NCI-H460 (cell line): Measurements from ENCODE around the gene MARCHF5. TPM values are rescaled to one million over a fixed set of nuclear protein-coding genes. Genes with fewer than 3 reads are reported as not detected.
"Not testable (repeated sequence)": the region's sequence is repeated elsewhere in the genome, so short reads cannot be mapped to it uniquely, and the experiment has no call there.

Source experiments
- DNase-seq: peaks from one replicate; pipeline ENCODE4 v3.0.0-alpha.2; 2016; ENCODE audit warnings: low read depth; ENCODE audit errors: extremely low read depth
- total RNA-seq: library from RNA; depleted of rRNA; stranded (reverse); fragments of >200 nt; shearing (Covaris generic); gene quantifications from 2 replicates; pipeline ENCODE4 v1.2.3, GENCODE V29; 2014

MARCHF5 gene
- total RNA-seq, 1 experiment from 2014 or later: 8.5 TPM

DNA sequence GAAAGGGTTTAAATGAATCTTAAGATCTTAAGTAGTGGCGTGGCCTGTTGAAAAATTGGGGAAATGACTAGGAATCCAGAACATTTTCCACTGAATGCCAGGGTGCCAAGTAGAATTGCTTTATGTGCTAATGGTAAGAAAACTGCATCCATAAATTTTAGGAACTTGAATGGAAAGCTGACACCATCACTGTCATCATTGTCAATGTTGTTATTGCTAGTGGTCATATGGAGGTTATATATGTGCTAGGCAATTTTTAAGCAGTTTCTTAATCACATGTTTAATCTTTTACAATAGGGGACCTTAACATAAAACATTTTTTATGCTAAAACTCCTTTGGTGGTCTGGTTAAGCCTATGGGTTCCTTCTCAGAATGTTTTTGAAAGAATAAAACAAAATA lies 13.1 kb downstream of the MARCHF5 start:
- DNase-seq: no peak

DNA sequence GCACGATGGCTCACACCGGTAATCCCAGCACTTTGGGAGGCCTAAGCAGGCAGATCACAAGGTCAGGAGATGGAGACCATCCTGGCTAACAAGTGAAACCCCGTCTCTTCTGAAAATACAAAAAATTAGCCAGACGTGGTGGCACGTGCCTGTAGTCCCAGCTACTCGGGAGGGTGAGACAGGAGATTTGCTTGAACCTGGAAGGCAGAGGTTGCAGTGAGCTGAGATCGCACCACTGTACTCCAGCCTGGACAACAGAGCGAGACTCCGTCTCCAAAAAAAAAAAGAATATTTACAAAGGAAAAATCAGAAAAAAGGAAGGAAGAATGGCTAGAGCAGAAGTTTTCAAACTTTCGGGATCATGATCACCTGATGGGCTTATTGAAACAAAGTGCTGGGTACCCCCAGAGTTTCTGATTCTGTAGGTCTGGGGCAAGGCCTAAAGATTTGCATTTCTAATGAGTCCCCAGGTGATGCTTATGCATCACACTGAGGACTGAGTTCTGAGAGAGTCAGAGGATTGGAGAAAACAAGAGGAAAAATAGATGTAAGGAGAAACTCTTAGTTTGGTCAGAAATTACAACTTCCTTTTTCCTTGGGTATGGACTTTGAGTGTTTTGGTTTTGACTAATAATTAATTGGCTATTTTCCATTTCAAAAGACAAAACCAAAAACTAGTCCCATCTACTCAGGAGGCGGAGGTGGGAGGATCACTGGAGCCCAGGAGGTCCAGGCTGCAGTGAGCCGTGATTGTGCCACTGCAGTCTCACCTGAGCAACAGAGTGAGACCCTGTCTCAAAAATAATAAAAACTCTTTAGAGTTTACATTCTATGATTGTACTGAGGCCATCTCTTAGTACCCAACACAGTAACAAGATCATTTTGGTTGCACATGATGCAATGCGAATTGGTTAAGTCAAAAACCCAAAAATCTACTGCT lies 14.4 kb downstream of the MARCHF5 start:
- DNase-seq: no peak

DNA sequence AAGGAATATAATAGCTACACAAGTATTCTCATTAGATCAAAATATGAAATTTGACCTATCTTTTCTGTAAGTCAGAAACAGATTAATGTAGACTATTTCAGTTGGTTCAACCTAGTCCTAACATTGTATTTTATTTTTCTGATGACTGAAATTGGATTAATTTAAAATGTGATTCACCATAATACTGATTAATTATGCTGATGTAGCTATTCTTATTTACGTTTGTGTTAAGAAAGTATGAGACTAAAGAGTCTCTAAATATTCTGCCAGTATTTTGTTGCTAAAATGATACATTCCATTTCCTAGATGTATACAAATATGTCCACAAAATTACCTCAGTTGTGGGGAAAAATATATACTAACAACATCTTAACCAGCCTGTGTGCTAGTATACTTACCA lies 18.3 kb downstream of the MARCHF5 start:
- no peak for DNase-seq

DNA sequence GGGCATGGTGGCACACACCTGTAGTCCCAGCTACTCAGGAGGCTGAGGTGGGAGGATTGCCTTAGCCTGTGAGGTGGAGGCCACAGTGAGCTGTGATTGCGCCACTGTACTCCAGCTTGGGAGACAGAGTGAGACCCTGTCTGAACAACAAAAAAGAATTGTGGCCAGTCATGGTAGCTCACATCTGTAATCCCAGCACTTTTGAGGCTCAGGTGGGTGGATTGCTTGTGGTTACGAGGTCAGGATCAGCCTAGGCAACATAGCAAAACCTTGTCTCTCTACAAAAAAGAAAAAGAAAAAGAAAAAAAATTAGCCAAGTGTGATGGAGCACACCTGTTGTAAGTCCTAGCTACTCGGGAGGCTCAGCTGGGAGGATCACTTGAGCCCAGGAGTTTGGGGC lies 22.8 kb downstream of the MARCHF5 start:
- no peak for DNase-seq

DNA sequence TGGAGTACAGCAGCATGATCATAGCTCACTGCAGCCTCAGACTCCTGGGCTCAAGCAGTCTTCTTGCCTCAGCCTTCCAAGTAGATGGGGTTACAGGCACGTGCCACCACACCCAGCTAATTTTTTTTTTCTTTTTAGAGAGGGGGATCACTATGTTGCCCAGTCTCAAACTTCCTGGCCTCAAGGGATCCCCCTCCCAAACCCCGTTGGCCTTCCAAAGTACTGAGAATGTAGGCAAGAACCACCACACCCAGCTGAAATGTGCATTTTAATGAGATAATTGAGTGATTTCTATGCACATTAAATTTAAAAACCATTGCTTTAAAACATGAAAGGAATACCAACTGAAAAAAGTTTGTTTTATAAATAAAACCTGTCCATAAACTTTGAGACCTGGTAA lies 25.6 kb downstream of the MARCHF5 start:
- DNase-seq: no peak

DNA sequence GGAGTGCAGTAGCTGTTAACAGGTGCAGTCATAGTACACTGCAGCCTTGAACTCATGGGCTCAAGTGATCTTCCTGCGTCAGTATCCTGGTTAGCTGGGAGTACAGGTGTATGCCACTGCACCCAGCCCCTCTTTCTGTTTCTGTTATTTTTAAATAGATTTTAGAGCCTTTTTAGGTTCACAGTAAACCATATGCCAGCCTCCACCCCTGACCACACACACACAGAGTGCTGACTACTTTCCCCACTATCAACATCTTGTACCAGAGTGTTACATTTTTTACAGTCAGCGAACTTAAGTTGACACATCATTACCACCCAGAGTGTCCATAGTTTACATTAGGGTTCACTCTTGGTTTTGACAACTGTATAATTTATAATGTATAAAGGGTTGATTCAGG lies 32.1 kb downstream of the MARCHF5 start:
- no peak for DNase-seq

DNA sequence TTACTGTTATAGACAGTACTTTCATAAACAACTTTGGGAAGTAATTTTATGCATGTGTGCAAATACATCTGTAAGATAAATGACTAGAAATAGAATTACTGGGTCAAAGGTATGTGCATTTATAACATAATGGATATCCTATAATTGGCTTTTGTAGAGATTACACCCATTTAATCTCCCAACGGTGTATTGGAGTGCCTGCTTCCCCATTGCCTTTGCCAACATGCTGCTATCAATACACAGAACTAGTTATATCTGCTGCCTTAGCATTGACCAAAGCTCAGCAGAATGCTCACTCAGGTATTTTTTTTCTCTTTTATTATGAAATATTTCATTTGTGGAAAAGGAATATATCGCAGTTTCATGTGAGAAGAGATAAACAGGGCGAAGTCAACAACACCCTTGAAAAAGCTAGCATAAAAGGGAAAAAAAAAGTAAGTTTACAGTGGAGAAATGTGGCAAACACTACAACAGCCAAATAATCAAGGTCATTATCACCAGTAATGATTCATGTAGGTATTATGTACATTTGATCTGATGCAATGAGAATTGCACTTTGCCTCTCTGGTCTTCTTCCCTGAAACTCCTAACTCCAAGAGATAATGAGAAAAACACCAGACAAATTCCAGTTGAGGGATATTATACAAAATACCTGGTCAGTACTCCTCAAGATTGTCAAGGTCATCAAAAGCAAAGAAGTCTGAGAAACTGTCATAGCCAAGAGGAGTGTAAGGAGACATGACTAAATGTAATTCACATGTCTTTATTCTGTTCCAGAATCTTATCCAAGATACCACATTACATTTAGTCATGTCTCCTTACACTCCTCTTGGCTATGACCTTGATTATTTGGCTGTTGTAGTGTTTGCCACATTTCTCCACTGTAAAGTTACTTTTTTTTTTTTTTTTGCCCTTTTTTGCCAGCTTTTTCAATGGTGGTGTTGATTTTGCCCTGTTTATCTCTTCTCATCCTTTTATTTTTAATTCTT lies 36.8 kb downstream of the MARCHF5 start:
- peak; percentile 7 for DNase-seq

DNA sequence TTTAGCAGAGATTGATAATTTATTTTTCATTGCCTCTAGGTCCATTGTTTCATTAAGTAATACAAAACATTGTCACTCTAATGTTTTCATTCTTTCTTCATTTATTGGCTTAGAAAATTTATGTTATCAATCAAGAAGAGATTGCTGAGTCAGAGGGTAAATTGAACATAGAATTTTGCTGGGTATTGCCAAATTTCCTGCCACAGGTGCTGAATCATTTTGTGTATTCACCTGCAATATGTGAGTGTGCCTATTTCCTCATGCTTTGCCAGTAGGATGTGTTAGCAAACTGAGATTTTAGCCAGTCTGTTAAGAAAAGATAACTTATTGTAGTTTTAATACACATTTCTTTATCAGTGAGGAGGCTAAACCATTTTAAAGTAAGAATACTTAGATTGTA lies 38.0 kb downstream of the MARCHF5 start:
- peak; percentile 6 for DNase-seq

DNA sequence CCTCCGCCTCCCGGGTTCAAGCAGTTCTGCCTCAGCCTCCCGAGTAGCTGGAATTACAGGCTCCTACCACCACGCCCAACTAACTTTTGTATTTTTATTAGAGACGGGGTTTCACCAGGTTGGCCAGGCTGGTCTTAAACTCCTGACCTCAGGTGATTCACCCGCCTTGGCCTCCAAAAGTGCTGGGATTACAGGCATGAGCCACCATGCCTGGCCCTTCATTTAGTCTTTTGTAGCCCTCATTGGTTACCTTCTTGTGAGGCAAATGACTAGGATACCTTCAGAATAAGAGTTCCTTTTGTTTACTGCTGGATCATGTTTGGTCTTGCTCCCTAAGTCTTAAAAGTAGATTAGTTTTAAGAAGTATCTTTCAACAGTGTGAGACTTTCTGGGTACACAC lies 39.0 kb downstream of the MARCHF5 start:
- DNase-seq: not testable (repeated sequence)

DNA sequence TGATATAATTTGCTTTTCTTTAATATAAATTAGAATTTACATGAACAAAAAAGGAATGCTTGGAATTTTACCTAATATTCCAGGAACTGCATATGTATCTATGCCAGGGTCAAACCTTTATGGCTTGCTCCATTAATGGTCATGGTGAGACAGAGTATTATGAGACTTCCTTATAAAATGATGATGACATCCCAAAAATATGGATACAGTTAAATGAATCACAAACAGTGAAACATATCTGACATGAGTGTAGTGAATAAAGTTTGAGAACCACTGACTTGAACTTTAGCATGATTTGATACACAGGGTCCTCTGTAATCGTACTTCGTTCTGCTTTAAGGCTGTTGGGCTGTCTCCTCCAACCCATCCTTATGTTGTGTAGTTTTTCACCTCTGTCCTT lies 51.8 kb downstream of the MARCHF5 start:
- DNase-seq: no peak

DNA sequence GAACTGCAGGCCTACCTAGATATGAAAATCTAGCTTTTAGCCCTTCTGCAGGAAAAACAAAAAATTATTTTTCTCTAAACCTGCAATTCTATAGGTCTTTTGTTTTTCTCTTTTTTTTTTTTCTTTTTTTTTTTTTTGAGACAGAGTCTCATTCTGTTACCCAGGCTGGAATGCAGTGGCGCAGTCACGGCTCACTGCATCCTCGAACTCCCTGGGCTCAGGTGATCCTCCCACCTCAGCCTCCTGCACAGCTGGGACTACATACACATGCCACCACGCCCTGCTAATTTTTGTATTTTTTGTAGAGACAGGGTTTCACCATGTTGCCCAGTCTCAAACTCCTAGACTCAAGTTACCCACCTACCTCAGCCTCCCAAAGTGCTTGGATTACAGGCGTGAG lies 54.6 kb downstream of the MARCHF5 start:
- not testable (repeated sequence) for DNase-seq

DNA sequence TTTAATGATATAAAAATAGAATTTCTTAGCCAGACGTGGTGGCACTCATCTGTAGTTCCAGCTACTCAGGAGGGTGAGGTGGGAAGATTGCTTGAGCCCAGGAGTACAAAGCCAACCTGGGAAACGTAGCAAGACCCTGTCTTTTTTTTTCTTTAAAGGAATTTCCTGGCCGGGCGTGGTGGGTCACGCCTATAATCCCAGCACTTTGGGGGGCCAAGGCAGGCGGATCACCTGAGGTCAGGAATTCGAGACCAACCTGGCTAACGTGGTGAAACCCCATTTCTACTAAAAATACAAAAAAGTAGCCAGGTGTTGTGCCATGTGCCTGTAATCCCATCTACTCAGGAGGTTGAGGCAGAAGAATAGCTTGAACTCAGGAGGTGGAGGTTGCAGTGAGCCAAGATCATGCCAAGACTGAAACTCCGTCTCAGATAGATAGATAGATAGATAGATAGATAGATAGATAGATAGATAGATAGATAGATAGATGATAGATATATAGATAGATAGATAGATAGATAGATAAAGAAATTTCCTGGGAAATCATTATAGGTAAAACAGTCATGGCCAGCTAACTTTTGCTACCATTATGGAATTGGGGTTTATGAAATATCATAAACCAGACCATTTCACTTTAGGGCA lies 56.2 kb downstream of the MARCHF5 start:
- not testable (repeated sequence) for DNase-seq

DNA sequence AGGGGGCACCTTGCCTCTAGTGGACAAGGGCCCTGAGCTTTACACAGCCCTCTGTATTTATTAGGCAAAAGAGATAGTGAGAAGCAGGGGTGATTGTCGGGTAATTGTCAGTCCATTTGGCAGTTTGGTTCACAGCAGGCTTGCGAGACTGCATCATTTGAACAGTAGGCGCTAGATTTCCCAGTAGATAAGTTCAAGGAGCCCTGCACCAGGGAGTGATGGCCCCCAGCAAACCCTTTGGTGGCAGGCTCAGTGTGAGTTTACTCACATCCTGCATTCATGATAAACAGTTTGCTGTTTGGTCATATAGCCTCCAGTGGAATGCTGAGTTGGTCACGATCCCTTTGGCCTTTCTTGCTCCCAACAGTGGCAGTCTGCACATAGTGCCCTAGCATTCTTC lies 59.4 kb downstream of the MARCHF5 start:
- DNase-seq: no peak

DNA sequence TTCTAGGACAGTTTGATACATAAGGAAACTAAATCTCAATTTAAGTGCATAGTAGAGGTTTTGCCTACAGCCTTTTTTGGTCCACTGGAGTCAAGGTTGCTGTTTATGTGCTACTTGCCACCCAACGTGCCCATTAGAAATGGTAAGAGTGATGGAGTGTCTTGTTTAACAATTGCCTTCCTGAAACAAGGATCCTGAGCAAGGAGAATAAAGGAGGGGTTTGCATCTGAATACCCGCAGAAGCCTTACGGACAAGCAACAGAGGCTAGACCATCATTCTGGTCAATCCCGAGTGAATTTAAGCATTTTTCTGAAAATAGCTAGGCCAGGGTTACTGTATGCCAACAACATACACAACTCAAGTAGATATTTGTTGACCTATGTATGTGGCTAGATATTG lies 63.6 kb downstream of the MARCHF5 start:
- no peak for DNase-seq

DNA sequence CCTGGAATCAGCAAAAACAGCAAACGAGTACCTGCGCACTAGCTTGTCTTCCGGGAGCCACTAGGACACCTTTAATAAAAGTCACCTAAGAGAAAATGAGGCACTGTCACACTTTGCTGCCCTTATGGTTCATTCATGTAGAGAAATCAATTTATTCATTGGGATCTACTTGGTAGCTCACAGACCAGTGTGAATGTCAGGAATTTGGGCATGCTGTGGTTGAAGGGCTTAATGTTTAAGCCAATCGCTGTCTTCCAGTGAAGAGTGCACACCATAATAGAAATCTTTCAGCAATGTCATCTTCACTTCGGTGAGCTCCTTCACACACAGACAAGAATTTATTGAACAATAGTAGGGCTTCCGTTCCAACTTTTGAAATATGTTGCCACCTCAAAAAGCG lies 65.1 kb downstream of the MARCHF5 start:
- no peak for DNase-seq

DNA sequence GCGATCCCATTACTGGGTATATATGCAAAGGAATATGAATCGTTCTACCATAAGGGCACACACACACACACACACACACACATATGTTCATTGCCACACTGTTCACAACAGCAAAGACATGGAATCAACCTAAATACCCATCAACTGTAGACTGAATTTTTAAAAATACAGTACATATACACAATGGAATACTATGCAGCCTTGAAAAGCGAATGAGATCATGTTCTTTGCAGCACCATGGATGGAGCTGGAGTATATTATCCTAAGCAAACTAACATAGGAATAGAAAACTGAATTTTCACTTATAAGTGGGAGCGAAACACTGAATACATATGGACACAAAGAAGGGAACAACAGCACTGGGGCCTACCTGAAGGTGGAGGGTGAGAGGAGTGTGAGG lies 72.5 kb downstream of the MARCHF5 start:
- DNase-seq: no peak

DNA sequence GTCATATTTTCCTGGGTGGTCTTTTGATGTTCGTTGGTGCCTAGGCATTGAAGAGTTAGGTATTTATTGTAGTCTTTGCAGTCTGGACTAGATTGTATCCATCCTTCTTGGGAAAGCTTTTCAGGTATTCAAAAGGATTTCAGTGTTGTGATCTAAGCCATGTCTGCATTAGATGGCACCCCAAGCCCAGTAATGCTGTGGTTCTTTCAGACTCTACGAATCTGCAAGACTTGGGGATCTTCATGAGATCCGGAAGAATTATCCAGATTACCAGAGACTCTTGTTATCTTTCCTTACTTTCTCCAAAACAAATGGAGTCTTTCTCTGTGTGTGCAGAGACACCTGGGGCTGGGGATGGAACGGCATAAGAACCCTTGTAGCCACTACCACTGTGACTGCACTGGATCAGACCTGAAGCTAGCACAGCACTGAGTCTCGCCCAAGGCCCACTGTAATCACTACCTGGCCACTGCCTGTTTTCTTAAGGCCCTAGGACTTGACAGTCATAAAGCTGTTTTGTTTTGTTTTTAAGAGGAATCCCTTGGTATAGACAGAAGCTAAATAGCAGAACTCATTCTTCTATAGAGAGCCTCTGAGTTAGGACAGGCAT lies 75.5 kb downstream of the MARCHF5 start:
- DNase-seq: no peak

DNA sequence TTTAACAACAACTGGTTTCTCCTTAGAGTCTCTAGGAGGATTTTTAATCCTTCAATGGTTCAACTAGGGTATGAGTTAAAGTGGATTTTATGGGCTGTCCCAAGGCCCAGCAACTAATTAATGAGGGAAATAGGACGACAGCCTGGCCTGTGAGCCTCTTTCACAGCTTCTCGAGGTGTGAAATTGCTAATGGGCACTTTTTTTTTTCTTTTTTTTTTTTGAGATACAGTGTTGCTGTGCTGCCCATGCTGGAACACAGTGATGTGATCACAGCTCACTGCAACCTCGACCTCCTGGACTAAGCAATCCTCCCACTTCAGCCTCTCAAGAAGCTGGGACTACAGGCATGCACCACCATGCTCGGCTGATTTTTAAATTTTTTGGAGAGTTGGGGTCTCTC lies 87.0 kb downstream of the MARCHF5 start:
- DNase-seq: no peak

DNA sequence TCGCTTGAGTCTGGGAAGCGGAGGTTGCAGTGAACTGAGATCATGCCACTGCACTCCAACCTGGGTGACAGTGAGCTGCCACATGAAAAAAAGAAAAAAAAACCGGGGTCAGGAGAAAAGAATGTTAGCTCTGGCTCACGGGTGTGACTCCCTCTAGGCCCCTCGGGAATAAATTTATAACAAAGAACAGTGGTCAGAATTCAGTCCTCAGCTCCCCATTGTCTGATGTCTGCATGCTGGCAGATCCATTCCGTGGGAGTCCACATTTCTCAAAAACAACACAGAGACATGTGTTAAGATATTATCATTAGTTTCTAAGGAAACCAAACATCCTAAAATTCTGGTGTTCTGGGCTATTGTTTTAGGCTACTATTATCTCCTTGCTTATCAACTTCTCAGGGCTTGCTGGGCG lies 90.6 kb downstream of the MARCHF5 start:
- DNase-seq: no peak

DNA sequence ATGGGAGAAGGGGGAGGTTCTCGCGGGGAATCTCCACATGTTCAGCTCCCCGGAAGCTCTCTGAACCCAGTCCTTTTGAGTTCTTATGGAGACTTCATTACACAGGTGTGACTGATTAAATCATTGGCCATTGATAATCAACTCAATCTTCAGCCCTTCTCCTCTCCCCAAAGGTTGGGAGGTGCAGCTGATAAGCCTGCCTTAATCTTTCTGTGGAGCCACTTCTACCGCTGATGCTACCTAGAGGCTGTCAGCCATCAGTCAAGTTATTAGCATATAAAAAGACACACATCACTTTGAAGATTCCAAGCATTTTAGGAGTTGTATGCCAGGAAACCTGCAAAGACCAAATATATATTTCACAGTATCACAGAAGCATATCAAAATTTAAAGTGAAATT lies 91.7 kb downstream of the MARCHF5 start:
- DNase-seq: no peak

DNA sequence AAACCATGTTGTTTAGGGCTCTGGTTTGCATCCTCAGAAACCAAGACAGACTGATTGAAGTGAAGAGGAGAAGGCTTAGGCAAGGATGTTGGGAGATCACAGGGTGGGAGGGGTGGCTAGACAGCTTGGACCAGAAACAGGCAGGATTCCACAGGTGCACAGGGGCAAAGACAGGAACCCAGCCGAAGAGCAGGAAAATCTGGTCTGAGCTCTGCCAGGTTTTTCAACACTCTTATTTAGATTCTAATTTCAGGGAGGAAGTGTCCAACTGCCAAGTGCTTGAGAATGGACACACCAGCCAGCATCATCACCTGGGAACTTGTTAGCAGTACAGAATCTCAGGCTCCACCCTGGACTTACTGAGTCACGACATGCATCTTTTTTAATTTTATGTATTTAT lies 93.8 kb downstream of the MARCHF5 start:
- no peak for DNase-seq
